ENCODE results near the gene TAF4. TPM values are rescaled to one million over a fixed set of nuclear protein-coding genes. Genes with fewer than 3 reads are reported as not detected.
"Not testable (repeated sequence)": the region's sequence is repeated elsewhere in the genome, so short reads cannot be mapped to it uniquely, and the experiment has no call there.

The TAF4 gene
- total RNA-seq, 1 donor from 2014 or later = 2.3 TPM

GRCh38 chr20:62080249-62080990 lies 14.7 kb upstream of the TAF4 start:
- DNase-seq (ENCODE audit: low read depth in 2 of 2) = no peak

- no peak for DNase-seq (ENCODE audit: low read depth in 2 of 2)
These were observed 13.5 kb upstream of the TAF4 start for GRCh38 chr20:62079166-62079565.

DNA sequence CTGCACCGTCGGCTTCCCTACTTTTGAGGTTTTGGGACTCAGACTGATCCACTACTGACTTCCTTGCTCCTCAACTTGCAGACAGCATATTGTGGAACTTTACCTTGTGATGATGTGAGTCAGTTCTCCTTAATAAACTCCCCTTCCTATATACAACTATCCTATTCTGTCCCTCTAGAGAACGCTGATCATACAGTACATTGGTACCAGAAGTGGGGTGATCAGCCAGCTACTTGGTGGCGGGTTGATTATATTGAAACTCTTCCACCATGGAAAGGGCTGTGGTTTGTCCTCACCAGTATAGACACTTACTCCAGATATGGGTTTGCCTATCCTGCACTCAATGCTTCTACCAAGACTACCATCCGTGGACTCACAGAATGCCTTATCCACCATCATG lies 7.6 kb upstream of the TAF4 start:
- DNase-seq (ENCODE audit: low read depth in 2 of 2) = no peak

- not testable (repeated sequence) for DNase-seq (ENCODE audit: low read depth in 2 of 2)
These were observed 6.2 kb upstream of the TAF4 start for GRCh38 chr20:62071669-62072430.

- DNase-seq (ENCODE audit: low read depth in 2 of 2) = no peak
These were observed 4.1 kb upstream of the TAF4 start for GRCh38 chr20:62069741-62070216.

GRCh38 chr20:62068997-62069396 lies 3.3 kb upstream of the TAF4 start:
- DNase-seq (ENCODE audit: low read depth in 2 of 2) = no peak

- DNase-seq (ENCODE audit: low read depth in 2 of 2) = no peak
These were observed 2.0 kb upstream of the TAF4 start for GRCh38 chr20:62067547-62068260.

GRCh38 chr20:62066983-62067433 lies 1.3 kb upstream of the TAF4 start:
- DNase-seq (ENCODE audit: low read depth in 2 of 2) = peak in 1 of 2 donors; percentile 40

DNA sequence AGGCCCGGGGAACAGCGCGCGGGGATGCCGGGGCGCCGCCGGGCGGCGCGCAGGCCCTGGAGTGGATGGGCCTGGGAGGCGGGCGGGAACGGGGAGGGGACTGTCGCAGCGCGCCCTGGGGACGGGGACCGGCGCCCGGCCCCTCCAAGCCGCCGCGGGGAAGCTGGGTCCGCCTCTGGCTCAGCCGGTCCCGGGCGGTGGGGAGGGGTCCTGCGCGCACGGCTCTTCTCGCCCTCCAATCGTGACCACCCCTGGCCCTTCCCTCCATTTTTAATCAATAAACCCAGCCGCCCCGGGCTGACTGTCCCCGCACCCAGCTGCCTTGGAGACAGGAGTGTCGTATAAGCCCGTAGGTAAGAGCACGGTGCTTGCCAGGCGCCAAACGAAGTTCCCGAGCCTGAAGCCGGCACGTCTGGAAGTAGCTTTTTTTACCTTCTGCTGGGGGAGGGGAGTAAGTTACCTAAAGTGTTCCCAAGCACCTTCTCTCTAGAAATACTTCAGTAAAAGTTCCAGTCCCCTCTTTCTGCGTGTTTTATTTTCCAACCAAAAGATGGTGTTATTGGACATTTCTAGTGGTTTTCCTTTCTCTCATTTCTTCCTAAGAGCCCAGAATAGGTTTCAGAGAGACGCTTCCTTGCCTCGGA lies 780 bp upstream of the TAF4 start:
- DNase-seq (ENCODE audit: low read depth in 2 of 2) = peak in 1 of 2 donors; percentile 49

DNA sequence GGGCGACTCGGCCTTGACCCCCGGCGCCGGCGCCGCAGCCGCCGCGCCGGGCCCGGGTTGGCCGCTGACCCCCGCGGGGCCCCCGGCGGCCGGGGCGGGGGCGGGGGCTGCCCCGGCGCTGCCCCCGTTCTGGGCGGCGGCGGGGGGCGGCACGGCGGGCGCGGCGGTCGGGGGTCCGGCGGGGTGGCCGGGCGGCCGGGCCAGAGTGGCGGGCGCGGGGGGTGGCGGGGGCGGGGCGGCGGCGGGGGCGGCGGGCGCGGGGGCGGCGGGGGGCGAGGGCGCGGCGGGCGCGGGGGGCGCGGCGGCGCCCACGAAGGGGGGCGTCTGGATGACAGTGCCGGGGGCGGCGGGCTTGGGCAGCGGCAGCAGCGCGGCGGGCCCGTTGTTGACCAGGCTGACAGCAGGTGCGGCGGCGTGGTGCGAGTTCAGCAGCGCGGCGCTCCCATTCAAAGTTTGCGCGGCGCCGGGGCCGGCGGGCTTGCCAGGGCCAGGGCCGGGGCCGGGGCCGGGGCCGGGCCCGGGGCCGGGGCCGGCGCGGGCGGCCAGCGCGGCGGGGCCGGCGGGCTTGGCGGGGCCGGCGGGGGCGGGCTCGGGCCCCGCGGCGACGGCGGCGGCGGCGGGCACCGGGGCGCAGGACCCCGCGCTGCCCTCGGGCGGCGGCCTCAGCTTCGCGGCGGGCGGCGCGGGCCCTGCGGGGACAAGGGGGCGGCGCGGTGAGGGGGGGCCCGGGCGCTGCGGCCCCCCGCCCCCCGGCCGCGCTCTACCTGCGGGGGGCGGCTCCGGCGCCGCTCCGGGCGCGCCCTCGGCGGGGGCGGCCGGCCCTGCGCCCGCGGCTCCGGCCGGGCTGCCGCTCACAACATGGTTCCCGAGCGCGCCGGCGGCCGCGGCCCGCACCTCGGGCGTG lies 659 bp downstream of the TAF4 start:
- peak in 1 of 2 donors; percentile 20 for DNase-seq (ENCODE audit: low read depth in 2 of 2)

DNA sequence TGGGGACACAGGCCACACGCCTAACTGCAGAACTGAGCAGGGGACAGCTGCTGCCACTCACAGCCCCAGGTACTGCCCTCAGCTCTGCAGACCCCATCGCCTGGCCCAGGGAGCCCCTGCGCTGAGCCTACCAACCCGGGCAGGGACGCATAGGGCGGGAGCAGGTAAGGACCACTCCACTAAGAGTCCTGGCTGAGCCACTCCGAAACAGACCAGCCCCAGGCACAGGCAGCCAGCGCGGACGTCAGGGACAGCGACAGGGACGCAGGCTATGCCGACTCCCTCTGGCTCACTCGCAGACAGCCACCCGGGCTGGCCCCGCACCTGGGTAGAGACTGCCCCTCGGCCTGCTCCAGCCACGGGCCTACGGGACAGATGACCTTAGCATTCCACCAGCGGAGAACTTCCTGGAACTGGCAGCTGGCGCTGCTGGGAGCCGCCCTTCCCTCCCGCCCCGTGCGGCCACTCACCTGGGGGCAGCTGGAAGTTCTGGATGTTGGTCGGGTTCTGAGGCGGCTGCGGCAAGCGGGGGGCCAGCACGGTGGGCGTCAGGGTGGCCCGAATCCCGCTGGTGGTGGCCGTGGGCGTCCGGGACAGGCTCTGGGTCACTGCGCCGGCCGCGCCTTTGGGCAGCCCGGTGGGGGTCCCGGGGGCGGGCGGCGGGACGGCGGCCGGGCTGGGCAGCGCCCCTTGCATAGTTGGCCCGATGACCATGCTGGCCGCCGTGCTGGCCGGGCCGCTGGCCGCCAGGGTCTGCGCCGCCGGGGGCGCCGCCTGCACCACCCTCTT lies 1.5 kb downstream of the TAF4 start:
- peak in 1 of 2 donors; percentile 35 for DNase-seq (ENCODE audit: low read depth in 2 of 2)

GRCh38 chr20:62063315-62063980 lies 2.2 kb downstream of the TAF4 start:
- no peak for DNase-seq (ENCODE audit: low read depth in 2 of 2)

GRCh38 chr20:62062661-62063314 lies 2.9 kb downstream of the TAF4 start:
- no peak for DNase-seq (ENCODE audit: low read depth in 2 of 2)

- DNase-seq (ENCODE audit: low read depth in 2 of 2) = no peak
These were observed 3.7 kb downstream of the TAF4 start for GRCh38 chr20:62061851-62062423.

DNA sequence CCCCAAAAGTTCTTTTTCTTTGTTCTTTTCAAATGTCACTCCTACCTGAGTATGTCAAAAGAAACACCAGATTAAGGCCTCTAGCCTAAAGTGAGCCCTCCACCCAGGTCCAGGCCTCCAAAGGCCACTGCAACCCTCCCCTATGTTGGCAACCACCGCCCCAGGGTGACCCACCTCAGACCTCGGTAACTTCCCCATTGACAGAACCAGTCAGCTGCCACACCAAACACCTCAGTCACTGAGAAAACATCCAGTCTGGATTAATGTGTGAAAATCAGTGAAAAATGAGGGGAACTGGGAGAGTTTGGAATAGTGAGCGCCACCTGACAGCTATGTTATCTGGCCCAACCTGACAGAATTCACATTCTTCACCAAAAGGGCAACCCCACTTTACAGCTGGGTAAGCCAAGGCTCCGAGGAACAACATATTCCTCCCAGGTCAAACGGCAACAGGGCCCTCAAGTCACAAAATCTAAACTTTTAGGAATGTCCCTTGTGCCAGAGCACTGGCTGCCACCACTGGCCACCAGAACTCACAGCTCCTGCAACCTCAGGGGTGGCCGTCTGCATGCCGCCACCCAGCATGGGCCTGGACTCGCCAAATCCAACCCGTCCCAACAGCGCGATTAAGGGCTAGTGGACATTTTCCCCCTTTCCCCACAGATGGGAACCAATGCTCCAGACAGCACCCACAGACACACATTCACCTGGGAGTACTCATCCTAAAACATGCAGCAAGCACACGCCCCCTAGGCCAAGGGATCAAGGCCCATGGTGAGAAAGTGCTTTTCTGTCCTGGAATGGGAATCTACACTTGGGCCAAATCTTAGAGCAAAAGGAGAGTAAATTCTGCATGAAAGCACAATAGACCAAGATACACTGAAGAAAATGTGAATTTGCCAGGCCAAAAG lies 4.8 kb downstream of the TAF4 start:
- no peak for DNase-seq (ENCODE audit: low read depth in 2 of 2)

DNA sequence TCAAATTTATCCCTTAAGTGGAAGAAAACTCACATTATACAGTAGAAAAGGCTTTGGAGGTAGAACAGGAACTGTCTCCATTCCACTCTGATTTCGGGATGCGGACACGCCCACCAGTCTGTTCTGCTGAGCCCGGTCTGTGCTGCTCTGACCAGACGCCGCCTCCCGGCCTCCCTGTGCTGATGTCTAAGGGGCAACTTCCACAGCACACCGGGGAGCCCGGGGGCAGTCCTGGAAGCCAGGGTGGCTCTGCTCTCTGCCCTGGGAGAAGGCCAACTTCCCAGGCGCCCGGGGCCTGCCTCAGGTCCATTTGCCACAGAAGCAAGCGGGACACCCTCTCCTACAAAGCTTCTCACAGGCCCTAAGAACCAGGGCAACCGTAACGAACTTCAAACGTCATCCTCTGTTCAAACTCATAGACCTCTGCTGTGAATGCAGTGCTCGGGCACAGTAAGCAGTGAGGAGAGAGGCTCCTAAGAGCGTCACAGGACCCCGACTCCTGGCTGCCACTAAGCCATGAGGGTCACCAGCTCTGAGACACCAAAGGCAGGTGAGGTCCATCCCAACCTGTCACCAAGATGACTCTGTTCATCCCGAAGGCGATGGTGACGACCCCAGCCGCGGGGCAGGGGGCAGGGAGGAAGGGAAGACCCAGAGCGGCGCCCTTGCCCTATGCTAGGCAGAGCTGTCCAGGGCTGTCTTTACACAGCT lies 5.6 kb downstream of the TAF4 start:
- no peak for DNase-seq (ENCODE audit: low read depth in 2 of 2)

- no peak for DNase-seq (ENCODE audit: low read depth in 2 of 2)
These were observed 6.3 kb downstream of the TAF4 start for GRCh38 chr20:62059401-62059800.
